GM12878 (cell line): ENCODE data around the gene EVA1A. TPM values are rescaled to one million over a fixed set of nuclear protein-coding genes. Genes with fewer than 3 reads are reported as not detected.

Experiments
- ATAC-seq: fragments of 200-7000 bp; cut with Tn5 transposase; 3 replicates; pipeline ENCODE4 v1.9.1; 2020; ENCODE audit warnings: mild to moderate bottlenecking, moderate library complexity
- BruUV-seq: library from RNA; stranded (reverse); fragments of 400-500 nt; replicated peaks from 2 replicates; lab custom pipeline; 2021; lab: Mats Ljungman, UMichigan
- CTCF ChIA-PET: fragments of 300-600 bp; sonication (Branson Sonifier 250); formaldehyde crosslinking; extraction: SDS; loops from one replicate; lab custom pipeline; 2021; ENCODE audit warnings: inconsistent platforms; lab: Yijun Ruan, JAX
- POLR2A ChIA-PET: fragments of 350-600 bp; formaldehyde crosslinking; extraction: SDS; loops from one replicate; lab custom pipeline; 2021; ENCODE audit warnings: inconsistent platforms; lab: Charles Lee
- RAD21 ChIA-PET: fragments of 300-600 bp; sonication (Branson Sonifier 250); formaldehyde crosslinking; loops from one replicate; lab custom pipeline; 2023; ENCODE audit warnings: antibody characterized with exemption; ENCODE audit not compliant: unreplicated experiment; lab: Charles Lee
- SMC1A ChIA-PET: fragments of 300-600 bp; sonication (Branson Sonifier 250); formaldehyde crosslinking; loops from one replicate; lab custom pipeline; 2023; ENCODE audit not compliant: unreplicated experiment, uncharacterized antibody; lab: Charles Lee
- DNase-seq: peaks from one replicate; pipeline ENCODE4 v3.0.0-alpha.2; 2011; ENCODE audit warnings: low read depth, low spot score
- FAIRE-seq: peaks from 3 replicates; lab custom pipeline; 2011; peaks lifted over from hg19 to GRCh38; lab: Jason Lieb, UNC
- H2AFZ ChIP-seq: 2 replicates; pipeline ENCODE4 v1.6.0; 2011; ENCODE audit warnings: low read depth, low read length, control low read depth; ENCODE audit not compliant: control insufficient read depth
- H3K27ac ChIP-seq: 2 replicates; pipeline ENCODE4 v1.5.1; 2011; ENCODE audit warnings: control low read depth; ENCODE audit not compliant: control insufficient read depth, insufficient read depth
- H3K27me3 ChIP-seq, 2 experiments: replicated peaks in 1 of 2; 2 replicates each; pipeline versions ENCODE4 v1.6.0 to v1.6.1; 2011; ENCODE audit warnings: low read length in 1 of 2; ENCODE audit not compliant: control insufficient read depth in 2 of 2, insufficient read depth in 2 of 2
- H3K36me3 ChIP-seq, 2 experiments: 2 replicates each; pipeline ENCODE4 v1.5.1; 2011; ENCODE audit warnings: low read length in 1 of 2; ENCODE audit not compliant: control insufficient read depth in 2 of 2, insufficient read depth in 2 of 2
- H3K4me1 ChIP-seq: 2 replicates; pipeline ENCODE4 v1.6.1; 2011; ENCODE audit warnings: mild to moderate bottlenecking, low read length, moderate library complexity, mixed read lengths; ENCODE audit not compliant: control insufficient read depth, insufficient read depth
- H3K4me2 ChIP-seq: 2 replicates; pipeline ENCODE4 v1.6.0; 2011; ENCODE audit warnings: control low read depth; ENCODE audit not compliant: control insufficient read depth, insufficient read depth
- H3K4me3 ChIP-seq: fragments of 200-600 bp; sonication (generic); 2 replicates; pipeline ENCODE4 v1.5.1; 2016
- H3K79me2 ChIP-seq: 2 replicates; pipeline ENCODE4 v1.6.0; 2011; ENCODE audit warnings: low read length; ENCODE audit not compliant: control insufficient read depth, insufficient read depth
- H3K9ac ChIP-seq: 2 replicates; pipeline ENCODE4 v1.8.0; 2011; ENCODE audit warnings: low read length, control low read depth, mixed read lengths; ENCODE audit not compliant: control insufficient read depth, insufficient read depth
- H3K9me3 ChIP-seq: replicated peaks from 3 replicates; pipeline ENCODE4 v1.5.1; 2011; ENCODE audit warnings: mild to moderate bottlenecking, low read length; ENCODE audit not compliant: control insufficient read depth, insufficient read depth
- H4K20me1 ChIP-seq: 2 replicates; pipeline ENCODE4 v1.6.0; 2011; ENCODE audit not compliant: control insufficient read depth, insufficient read depth
- BMI1 ChIP-seq: fragments of 450-650 bp; IDR thresholded peaks from 2 replicates; pipeline ENCODE4 v1.6.1; 2016; ENCODE audit warnings: mild to moderate bottlenecking, moderate library complexity, borderline replicate concordance
- BRCA1 ChIP-seq: IDR thresholded peaks from 2 replicates; pipeline ENCODE4 v1.6.1; 2011; ENCODE audit warnings: low read depth, low read length, improper control_type of control experiment
- CHD4 ChIP-seq: fragments of 200-600 bp; sonication (generic); IDR thresholded peaks from 2 replicates; pipeline ENCODE4 v1.6.1; 2016; ENCODE audit warnings: mild to moderate bottlenecking
- HCFC1 ChIP-seq: fragments of 150-350 bp; IDR thresholded peaks from 2 replicates; pipeline ENCODE4 v1.6.1; 2014; ENCODE audit warnings: low read length
- KDM1A ChIP-seq: fragments of 200-600 bp; sonication (generic); IDR thresholded peaks from 2 replicates; pipeline ENCODE4 v1.6.1; 2016; ENCODE audit warnings: borderline replicate concordance
- MEF2A ChIP-seq: IDR thresholded peaks from 2 replicates; pipeline ENCODE4 v1.6.1; 2011; ENCODE audit warnings: low read depth, mild to moderate bottlenecking, low read length, moderate library complexity; ENCODE audit not compliant: insufficient read depth
- RUNX3 ChIP-seq: IDR thresholded peaks from 2 replicates; pipeline ENCODE4 v1.6.1; 2012; ENCODE audit warnings: low read length, inconsistent platforms
- WGBS: methylation state at CpG from one replicate; pipeline ENCODE4 v1.1.6; 2016; ENCODE audit warnings: low lambda C conversion rate; ENCODE audit not compliant: insufficient replicate concordance, insufficient coverage; ENCODE audit errors: missing lambda C conversion rate; 5-methylcytosine and 5-hydroxymethylcytosine counted together
- in situ Hi-C: fragments of 300-500 bp; cut with MboI; formaldehyde crosslinking; loops from 9 replicates; pipeline ENCODE4 v1.14.3; 2018; ENCODE audit warnings: mixed read lengths
- intact Hi-C: fragments of 100-400 bp; cut with micrococcal nuclease; formaldehyde crosslinking; loops from one replicate; pipeline ENCODE4 v1.14.2; 2022; ENCODE audit not compliant: unreplicated experiment
- polyA plus RNA-seq, 11 experiments: library from polyadenylated mRNA; depleted of rRNA in 4 of 11; unstranded in 6 of 11; stranded (reverse) in 5 of 11; fragments of >200 nt; fragmentation: Nextera tagmentation in 4 of 11; fragmentation: Illumina TruSeq in 1 of 11; extraction: Ambion mirVana in 4 of 11; extraction: Trizol in 1 of 11; gene quantifications; 1 replicate in 1 of 11; 2 replicates in 10 of 11; pipeline versions ENCODE4 v1.2.1 to v1.2.3, GENCODE V29; 2011 to 2016; ENCODE audit warnings: inconsistent platforms in 2 of 11, missing spikeins in 2 of 11, low read depth in 1 of 11
- total RNA-seq, 4 experiments: library from RNA; depleted of rRNA in 3 of 4; stranded (reverse); fragments of >200 nt in 3 of 4; fragmentation: Illumina TruSeq in 1 of 4; extraction: Trizol in 1 of 4; gene quantifications; 2 replicates each; pipeline versions ENCODE4 v1.2.1 to v1.2.3, GENCODE V29; 2013 to 2021
- TF ChIP-seq, protein P1 (sequence below): fragments of 450-650 bp; IDR thresholded peaks from 2 replicates; pipeline ENCODE4 v1.6.1; 2018; ENCODE audit warnings: borderline replicate concordance, mild to moderate bottlenecking; ENCODE audit not compliant: partially characterized antibody
- TF ChIP-seq, protein P2 (sequence below): IDR thresholded peaks from 2 replicates; pipeline ENCODE4 v1.6.1; 2012; ENCODE audit warnings: low read length, inconsistent platforms
- TF ChIP-seq, protein P3 (sequence below): fragments of 450-650 bp; IDR thresholded peaks from 2 replicates; pipeline ENCODE4 v1.6.1; 2017; ENCODE audit warnings: low read depth, mild to moderate bottlenecking, moderate library complexity

Gene EVA1A
- total and polyA plus RNA-seq, 10 of the 15 experiments (the other 5 are each of a cell fraction or from before 2014, with no cell fraction given), result 0.13 to 1.0 (median 0.34) TPM; not detected in 5

DNA sequence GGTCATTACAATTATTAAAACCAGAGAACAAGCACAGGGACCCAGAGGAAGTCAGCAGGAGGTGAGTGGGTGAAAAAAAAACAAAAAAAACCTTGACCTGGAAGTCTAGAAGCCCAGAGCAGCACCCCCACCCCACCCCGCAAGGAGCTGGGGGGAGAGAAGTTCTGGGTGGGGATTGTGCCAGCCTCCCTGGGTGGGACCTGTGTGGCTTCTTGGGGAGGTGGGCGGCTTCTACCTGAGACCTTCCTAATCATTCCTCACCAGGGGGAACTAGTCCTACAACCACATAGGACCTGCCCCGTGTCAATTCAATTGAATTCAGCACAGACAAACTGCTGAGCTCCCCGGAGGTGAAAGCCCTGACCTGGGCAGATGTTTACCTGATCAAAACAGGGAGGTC lies 17.3 kb downstream of the EVA1A start (continued):
- TF ChIP-seq, protein P1, sequence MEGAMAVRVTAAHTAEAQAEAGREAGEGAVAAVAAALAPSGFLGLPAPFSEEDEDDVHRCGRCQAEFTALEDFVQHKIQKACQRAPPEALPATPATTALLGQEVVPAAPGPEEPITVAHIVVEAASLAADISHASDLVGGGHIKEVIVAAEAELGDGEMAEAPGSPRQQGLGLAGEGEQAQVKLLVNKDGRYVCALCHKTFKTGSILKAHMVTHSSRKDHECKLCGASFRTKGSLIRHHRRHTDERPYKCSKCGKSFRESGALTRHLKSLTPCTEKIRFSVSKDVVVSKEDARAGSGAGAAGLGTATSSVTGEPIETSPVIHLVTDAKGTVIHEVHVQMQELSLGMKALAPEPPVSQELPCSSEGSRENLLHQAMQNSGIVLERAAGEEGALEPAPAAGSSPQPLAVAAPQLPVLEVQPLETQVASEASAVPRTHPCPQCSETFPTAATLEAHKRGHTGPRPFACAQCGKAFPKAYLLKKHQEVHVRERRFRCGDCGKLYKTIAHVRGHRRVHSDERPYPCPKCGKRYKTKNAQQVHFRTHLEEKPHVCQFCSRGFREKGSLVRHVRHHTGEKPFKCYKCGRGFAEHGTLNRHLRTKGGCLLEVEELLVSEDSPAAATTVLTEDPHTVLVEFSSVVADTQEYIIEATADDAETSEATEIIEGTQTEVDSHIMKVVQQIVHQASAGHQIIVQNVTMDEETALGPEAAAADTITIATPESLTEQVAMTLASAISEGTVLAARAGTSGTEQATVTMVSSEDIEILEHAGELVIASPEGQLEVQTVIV, result no peak
- TF ChIP-seq HCFC1, result no peak
- TF ChIP-seq KDM1A, result no peak

DNA sequence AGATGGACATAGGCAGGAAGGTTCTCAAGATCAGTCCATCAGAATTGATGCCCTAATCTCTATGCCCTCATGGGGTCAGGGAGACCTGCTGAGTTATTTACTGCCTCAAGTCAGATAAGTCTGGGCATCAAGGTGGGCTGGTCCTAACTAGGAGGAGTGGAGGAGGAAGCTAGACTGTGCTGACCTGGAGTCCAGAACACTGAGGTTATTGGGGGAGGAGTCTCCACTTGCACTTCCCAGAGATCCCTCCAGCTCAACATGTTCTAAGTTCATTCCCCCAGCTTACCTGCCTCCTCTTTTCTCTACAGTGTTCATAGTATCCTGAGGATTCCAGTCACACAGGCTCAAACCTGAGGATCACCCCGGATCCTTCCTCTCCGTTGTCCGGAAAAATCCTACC lies 19.3 kb downstream of the EVA1A start:
- 67% methylated on average over 3 of the region's 3 CpGs for WGBS
- no peak overlapping the region for H3K4me3 ChIP-seq
- DNase-seq, result no peak
- H3K9ac ChIP-seq, result no peak overlapping the region
- CTCF ChIA-PET, result no interaction called here
- no peak for FAIRE-seq
- no peak overlapping the region for H3K4me2 ChIP-seq
- no peak overlapping the region for H2AFZ ChIP-seq
- intact Hi-C loops (no loop called here), in situ Hi-C loops (no loop called here)
- H3K4me1 ChIP-seq, result no peaks in the 10 kb centered on the region
- BruUV-seq, result no TSS peak
- no peaks in the 10 kb centered on the region for H4K20me1 ChIP-seq
- SMC1A ChIA-PET, result no interaction called here
- no peaks in the 10 kb centered on the region for H3K9me3 ChIP-seq
- RAD21 ChIA-PET, result no interaction called here
- no peak for TF ChIP-seq CHD4
- TF ChIP-seq, protein P2, sequence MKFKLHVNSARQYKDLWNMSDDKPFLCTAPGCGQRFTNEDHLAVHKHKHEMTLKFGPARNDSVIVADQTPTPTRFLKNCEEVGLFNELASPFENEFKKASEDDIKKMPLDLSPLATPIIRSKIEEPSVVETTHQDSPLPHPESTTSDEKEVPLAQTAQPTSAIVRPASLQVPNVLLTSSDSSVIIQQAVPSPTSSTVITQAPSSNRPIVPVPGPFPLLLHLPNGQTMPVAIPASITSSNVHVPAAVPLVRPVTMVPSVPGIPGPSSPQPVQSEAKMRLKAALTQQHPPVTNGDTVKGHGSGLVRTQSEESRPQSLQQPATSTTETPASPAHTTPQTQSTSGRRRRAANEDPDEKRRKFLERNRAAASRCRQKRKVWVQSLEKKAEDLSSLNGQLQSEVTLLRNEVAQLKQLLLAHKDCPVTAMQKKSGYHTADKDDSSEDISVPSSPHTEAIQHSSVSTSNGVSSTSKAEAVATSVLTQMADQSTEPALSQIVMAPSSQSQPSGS, result no peak
- no peak for TF ChIP-seq BMI1
- no peak for TF ChIP-seq MEF2A
- TF ChIP-seq, protein P3, sequence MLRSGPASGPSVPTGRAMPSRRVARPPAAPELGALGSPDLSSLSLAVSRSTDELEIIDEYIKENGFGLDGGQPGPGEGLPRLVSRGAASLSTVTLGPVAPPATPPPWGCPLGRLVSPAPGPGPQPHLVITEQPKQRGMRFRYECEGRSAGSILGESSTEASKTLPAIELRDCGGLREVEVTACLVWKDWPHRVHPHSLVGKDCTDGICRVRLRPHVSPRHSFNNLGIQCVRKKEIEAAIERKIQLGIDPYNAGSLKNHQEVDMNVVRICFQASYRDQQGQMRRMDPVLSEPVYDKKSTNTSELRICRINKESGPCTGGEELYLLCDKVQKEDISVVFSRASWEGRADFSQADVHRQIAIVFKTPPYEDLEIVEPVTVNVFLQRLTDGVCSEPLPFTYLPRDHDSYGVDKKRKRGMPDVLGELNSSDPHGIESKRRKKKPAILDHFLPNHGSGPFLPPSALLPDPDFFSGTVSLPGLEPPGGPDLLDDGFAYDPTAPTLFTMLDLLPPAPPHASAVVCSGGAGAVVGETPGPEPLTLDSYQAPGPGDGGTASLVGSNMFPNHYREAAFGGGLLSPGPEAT, result no peak
- no peak for TF ChIP-seq BRCA1
- TF ChIP-seq RUNX3, result no peak
- no peaks in the 10 kb centered on the region for H3K36me3 ChIP-seq
- no peak overlapping the region for H3K27ac ChIP-seq
- POLR2A ChIA-PET, result no interaction called here
- H3K79me2 ChIP-seq, result no peaks in the 10 kb centered on the region
- no peak for ATAC-seq
- no peaks in the 10 kb centered on the region; a peak in 1 of 4 replicates for H3K27me3 ChIP-seq
